HG03280 (cell line): ENCODE data around the gene NPB.
A peak's percentile ranks its signal among the peaks of the same experiment; 100 is the strongest.

Experiments used
- ATAC-seq: cut with Tn5 transposase; IDR thresholded peaks from one replicate; pipeline ENCODE4 v1.9.1; 2021; ENCODE audit warnings: mild to moderate bottlenecking, moderate library complexity; ENCODE audit not compliant: unreplicated experiment

Gene NPB

DNA sequence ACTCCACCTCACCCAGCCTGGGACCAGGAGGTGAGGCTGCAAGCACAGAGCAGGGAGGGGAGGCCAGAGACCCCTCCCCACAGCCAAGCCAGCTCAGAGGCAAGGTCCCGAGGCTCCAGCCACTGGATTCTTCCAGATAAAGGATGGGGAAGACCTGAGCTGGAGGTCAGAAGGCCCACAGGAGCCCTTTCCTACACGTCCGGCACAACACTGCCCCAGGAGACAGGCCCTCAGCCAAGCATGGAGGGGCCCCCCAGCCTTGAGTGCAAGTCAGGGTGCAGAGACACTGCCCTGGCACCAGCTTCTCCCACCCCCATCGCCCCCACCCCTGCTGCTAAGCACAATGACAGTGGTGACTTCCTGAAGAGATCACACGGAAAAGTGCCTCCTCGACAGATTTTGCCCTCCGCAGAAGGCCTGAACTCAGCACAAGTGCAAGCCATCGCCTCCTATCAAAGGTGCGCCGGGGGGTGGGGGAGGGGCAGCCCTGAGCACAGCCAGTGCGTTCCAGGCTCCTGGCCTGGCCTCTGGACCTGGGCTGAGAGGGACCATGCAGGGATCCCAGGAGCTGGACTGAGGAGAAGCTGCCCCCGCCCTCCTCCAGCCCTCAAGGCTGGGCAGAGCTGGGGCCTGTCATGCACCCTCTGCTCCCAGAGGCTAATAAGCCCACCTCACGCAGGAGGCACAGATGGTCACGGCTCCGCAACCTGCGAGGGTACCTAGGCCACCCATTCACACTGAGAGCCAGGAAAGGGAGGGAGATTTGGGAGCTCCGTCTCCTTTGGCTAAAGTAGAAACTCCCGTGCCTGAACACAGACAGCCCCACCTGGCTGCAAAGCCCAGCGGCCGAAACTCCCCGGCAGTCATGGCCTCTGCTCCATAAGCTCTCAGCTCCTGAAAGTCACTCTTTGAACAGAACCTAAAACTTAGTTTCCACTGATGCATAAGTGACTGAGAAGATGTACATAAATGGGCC, 22.8 kb downstream of the NPB start:
- no peak for ATAC-seq

GRCh38 chr17:81925860-81926450, 23.9 kb downstream of the NPB start:
- no peak for ATAC-seq

DNA sequence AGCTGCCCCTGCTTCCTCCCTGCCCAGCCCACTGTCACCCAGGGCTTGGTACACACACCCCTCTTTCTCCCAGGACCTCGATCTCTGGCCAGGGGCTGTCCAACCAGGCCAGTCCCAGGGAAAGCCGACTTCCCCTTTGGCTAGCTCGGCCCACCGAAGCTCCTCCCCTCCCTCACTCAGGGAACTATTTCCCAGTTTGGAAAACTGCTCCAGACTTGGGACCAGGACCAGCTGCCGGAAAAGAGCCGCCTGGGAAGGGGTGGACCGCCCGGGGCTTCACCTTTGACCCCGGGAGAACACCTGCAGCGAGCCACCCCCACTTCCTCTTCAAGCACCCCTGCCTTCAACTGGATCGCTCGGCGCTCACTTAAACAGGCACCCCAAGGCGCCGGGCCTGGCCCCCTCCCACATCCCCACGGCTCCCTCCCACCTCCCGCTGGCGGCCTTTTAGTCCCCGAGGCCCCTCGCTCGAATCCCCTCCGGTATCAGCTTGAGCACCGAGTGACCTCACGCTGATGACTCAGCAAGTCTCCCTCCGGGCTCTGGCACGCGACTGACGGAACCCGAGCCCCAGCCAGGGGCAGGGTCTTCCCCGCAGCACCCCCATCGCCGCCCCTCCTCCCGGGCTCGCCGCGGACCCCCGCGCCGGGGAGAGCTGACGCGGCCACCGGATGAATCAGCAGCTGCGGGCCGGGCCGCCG, 24.6 kb downstream of the NPB start:
- peak; percentile 13 for ATAC-seq

DNA sequence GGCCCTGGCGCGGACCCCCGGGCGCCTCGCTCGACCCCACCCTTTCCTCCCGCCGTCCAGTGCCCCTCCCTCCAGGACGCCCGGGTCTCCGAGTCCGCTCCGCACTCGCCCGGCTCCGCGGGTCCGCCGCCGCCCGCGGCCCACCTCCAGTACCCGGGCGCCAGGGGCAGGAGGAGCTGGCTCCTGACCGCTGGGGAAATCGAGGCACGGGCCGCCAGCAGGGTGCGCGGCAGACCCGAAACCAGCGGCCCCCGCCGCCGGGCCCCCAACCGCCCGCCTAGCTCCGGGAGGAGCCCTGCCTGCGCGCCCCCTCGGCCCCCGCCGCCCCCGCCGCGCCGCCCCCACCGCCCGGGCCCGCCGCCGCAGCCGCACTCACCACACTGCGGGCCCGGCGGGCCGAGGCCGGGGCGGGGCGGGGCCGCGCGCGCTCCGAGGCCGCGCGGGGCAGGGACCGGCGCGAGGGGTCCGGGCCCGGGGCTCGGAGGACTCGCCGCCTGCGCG, 25.2 kb downstream of the NPB start:
- peak; percentile 17 for ATAC-seq

DNA sequence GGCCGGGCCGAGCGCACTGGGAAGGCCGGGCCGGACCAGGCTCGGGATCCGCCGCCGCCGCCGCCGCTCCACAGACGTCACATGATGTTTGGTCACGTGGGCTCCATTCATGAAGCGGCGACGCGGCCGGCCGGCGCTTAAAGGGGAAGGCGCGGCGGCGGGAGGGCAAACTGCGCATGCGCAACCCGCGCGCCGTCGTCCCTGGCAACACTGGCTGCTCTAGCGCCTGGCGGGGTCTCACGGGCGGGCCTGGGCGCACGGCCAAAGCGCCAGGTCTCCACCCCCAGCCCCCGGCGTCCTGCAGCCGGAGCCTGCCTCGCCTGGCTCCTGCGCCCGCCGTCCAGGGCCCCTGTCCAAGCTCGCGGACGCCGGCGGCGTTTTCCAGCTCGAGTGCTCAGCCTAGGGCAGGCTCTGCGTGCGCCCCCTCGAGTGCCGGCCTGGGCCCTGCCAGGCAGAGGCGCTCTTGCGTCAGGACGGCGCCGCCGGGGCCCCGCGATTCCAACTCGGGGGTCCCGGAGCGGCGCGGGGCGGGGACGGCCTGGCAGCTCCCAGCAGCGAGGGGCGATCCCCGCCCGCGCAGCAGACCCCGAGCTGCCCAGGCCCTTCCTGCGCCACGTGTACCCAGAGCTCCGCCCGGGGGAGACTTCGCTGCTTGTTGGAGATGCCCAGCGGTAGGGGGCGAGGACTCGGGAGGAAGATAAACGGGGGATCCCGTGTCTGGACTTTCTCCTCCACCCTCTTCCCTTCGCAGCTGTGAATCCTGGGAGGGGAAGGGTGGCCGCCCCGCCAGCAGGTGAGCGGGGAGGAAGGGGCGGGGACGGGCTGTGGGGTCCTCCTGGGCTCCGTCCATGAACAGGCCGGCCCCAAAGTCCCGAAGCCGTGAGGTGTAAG, 25.9 kb downstream of the NPB start, which contains the start of gene MAFG:
MAFG (minus strand) TSS at position 83 of the 891 bp plus-strand sequence. CDS start 4,550 bp downstream, outside the sequence.
- peak; percentile 74 for ATAC-seq

DNA sequence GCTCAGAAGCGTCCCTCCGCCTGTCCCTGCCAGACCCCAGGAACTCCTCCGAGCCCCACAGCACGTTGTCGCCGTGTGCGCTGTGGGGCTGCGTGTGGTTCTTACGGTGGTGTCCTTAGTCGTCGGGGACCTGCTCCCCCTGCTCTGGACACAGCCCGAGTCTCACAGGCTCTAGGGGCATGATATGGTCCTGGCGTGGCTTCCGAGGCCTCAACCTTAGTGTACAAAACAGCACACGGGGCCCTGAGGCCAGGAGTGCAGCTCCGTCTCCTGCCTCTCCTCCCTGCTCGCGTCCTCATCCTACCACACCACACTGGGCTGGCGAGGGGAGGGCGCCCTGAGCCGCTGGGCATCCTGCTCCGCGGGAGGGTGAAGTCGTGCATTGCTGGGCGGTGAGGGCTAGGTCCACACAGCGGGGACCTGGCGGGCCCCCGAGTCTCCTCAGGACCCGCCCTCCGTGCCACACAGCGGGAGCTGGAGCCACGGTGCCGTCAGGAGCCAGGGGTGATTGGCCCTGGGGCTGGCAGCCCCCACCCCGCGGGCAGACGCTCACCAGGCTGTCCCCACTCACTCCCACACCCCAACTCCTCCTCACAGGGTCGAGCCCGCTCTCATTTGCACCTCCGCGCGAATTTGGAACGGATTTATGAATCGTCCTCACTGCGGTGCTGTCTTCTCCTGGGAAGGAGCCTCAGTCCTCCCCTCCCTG, 26.7 kb downstream of the NPB start:
- ATAC-seq: no peak

DNA sequence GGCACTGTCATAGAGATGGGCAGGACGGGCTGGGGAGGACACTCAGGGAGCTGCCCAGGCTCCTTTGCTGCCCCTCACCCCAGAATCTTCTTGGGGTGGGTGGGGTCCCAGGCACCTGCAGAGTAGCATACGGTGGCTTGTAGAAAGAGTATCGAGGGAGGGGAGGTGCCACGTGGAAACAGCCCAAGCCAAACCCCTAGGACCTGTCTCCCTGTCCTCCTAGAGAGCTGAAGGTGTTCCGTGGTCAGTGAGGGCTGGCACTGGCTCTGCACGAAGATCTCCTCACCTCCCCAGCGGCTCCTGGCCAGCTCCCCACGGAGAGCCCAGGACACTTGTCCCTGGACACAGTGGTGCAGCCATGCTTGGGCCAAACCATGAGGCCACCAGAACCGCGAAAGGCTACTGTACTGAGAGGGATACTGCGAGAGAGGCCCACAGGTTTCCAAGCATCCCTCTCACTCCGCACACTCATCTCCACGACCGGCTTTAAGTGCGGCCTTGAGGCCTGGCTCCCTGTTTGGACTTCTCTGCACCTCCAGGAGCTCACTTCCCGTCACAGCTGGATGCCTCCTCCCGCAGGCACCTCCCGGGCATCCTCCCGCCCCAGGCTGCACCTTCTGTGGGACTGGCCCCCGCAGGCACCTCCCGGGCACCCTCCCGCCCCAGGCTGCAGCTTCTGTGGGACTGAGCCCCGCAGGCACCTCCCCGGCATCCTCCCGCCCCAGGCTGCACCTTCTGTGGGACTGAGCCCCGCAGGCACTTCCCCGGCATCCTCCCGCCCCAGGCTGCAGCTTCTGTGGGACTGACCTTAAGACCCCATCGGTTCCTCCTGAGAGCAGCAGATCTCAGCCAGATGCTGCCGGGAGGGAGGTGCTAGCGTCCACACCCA, 27.5 kb downstream of the NPB start:
- ATAC-seq: no peak

DNA sequence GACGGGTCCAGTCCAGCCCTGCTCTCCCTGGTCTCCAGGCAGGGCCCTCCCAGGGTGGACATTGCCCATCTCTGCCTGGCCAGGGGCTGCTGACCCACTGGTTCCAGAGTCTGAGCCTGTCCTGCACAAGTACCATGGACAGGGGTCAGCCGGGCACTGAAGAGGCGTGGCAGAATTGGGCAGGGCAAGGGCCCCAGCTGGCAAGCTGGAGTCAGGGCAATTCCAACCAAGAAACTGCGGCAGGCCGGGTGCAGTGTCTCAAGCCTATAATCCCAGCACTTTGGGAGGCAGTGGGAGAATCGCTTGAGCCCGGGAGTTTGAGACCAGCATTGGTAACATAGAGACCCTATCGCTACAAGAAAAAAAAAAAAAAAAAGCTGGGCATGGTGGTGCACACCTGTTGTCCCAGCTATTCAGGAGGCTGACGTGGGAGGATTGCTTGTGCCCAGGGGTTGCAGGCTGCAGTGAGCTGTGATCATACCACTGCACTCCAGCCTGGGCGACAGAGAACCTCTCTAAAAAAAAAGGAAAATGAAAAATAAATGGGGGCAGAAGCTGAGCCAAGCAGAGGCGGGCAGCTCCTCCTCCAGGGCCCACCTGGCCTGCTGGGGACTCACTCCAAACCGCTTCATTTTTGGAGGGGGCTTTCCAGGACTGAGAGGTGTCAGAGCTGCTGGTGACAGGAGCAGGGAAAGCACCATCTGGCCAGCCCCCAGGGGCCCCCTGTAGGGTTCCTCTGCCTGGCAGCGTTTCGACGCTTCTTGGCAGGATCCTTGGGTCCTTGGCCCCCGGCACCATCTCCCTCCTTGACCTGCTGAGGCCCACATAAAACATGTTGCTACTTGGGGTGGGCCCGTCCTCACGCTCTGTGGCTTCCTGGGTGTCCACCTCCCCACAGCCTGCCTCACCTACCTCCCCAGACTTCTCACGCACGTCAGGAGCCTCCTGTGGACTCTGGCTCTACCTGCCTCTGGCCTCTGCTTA, 28.4 kb downstream of the NPB start:
- ATAC-seq: no peak

GRCh38 chr17:81931189-81931556, 29.1 kb downstream of the NPB start:
- no peak for ATAC-seq

- ATAC-seq: no peak
Observed at GRCh38 chr17:81931557-81932332, 29.7 kb downstream of the NPB start.

DNA sequence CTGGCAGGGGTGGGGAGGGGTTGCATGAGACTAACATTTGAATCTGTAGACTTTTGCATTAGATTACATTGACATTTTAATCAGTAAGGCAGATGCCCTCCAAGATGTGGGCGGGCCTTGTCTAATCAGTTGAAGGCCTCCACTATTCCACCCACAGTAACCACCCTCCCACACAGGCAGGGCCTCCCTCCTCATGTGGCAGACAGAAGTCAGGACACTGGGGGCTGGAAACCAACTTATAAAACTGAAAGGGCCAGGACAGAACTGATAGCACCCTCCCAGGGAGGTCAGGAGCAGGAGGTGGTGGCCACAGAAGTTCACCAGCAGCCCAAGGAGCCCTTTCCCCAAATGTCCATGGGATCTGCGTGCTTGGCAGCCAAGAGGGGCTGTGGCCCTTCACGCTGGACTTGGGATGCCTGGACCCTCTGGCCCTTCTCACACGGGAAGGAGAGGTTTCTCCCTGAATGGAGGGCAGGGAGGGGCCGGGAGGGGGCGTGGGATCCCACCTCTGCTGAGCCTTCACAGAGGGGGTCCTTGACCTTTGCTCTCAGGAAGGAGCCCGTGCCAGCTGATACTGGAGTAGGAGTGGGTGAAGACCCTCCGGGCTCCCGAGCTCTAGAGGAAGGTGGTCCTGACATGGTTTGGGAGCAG, 30.4 kb downstream of the NPB start:
- no peak for ATAC-seq

DNA sequence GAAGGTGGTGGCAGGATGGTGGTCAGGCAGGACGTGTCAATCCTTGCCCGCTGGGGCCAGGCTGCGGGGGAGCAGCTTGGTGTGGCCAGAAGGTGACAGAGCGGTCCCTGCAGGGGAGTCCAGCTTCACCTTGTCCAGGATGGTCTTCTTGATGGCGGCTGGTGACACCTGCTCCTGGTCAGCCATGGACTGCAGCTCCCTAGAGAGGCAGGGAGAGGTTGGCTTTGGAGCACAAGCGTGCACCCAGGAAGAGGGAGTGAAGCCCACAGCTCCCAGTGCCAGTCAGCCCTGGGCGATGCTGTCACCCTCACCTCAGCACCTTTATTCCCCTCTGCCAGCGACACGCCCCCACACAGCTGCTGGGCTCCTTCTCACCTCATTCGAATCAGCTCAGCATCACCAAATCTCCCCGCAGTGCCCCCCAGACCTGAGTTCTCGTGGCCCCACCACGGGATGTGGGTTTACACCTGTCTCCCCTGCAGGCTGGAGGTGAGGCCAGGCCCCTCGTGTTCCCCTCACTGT, 31.2 kb downstream of the NPB start:
- no peak for ATAC-seq

GRCh38 chr17:81934098-81934757, 32.2 kb downstream of the NPB start:
- no peak for ATAC-seq

DNA sequence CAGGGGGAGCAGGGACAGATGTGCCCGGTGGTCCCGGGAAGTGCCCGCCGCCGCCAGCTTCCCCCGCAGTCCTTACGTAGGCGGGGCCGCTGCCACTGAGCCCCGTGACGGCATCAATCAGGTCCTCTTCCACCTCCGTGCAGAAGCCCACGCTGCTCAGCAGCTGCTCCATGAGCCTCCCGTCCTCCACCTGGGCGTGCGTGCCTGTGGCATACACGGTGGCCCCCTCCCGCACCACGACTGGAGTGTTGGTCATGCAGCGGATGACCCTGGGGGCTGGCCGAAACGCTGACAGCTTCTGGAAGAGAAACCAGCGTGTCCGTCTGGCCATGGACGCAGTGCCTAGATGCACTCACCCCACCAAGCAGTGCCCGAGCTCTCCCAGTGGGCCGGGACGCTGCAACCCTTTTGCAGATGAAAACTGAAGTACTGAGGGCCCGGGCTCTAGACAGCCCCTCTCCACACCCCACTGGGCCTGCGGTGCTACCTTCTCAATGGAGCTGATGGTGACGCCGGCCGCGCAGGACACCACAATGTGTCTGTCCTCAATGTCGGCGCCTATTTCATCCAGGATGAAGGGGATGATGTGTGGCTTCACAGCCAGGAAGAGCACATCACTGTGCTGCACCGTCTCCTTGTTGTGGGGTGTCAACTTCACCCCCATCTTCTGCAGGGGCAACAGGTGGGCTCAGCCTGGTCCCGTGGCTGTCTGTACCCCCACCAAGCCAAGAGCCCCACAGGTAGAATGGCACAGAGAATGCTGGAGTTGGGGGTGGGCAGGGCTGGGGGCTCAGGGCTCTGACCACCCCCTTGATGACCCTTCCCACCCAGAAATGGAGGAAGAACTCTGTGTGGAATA, 33.0 kb downstream of the NPB start:
- no peak for ATAC-seq

- ATAC-seq: no peak
Observed at GRCh38 chr17:81935709-81936084, 33.7 kb downstream of the NPB start.
